SK-N-MC (cell line): ENCODE results near the gene SLC7A5.

ENCODE experiments used
- DNase-seq: peaks from one replicate; pipeline ENCODE4 v3.0.0-alpha.2; 2011; ENCODE audit warnings: low read depth, low spot score
- H3K27ac ChIP-seq: fragments of 200-600 bp; sonication (generic); 2 replicates; pipeline ENCODE4 v1.5.1; 2016; ENCODE audit warnings: mixed run types
- H3K36me3 ChIP-seq: fragments of 200-600 bp; sonication (generic); 2 replicates; pipeline ENCODE4 v1.6.1; 2017; ENCODE audit warnings: antibody characterized with exemption, low read length, mixed read lengths; ENCODE audit not compliant: insufficient read depth
- H3K4me3 ChIP-seq: fragments of 200-600 bp; sonication (generic); 2 replicates; pipeline ENCODE4 v1.5.1; 2016
- H3K9ac ChIP-seq: fragments of 200-600 bp; sonication (generic); 2 replicates; pipeline ENCODE4 v1.8.0; 2017; ENCODE audit warnings: mixed run types, mixed read lengths; ENCODE audit not compliant: insufficient read length
- H3K9me3 ChIP-seq: fragments of 200-600 bp; sonication (generic); 2 replicates; pipeline ENCODE4 v1.6.1; 2017; ENCODE audit warnings: low read depth, mild to moderate bottlenecking, antibody characterized with exemption, low read length, moderate library complexity, mixed read lengths
- EZH2 ChIP-seq: fragments of 200-600 bp; sonication (generic); IDR thresholded peaks from one replicate; pipeline ENCODE4 v1.6.1; 2017; ENCODE audit warnings: antibody characterized with exemption
- FOXP2 ChIP-seq: optimal IDR thresholded peaks from 2 replicates; pipeline ENCODE3; 2011; ENCODE audit warnings: mild to moderate bottlenecking, moderate library complexity; ENCODE audit not compliant: insufficient read depth; ENCODE audit errors: extremely low read length, control extremely low read depth
- POLR2AphosphoS5 ChIP-seq: IDR thresholded peaks from 2 replicates; pipeline ENCODE4 v1.6.1; 2012; ENCODE audit warnings: mild to moderate bottlenecking, low read depth, low read length, borderline replicate concordance

SLC7A5 gene

DNA sequence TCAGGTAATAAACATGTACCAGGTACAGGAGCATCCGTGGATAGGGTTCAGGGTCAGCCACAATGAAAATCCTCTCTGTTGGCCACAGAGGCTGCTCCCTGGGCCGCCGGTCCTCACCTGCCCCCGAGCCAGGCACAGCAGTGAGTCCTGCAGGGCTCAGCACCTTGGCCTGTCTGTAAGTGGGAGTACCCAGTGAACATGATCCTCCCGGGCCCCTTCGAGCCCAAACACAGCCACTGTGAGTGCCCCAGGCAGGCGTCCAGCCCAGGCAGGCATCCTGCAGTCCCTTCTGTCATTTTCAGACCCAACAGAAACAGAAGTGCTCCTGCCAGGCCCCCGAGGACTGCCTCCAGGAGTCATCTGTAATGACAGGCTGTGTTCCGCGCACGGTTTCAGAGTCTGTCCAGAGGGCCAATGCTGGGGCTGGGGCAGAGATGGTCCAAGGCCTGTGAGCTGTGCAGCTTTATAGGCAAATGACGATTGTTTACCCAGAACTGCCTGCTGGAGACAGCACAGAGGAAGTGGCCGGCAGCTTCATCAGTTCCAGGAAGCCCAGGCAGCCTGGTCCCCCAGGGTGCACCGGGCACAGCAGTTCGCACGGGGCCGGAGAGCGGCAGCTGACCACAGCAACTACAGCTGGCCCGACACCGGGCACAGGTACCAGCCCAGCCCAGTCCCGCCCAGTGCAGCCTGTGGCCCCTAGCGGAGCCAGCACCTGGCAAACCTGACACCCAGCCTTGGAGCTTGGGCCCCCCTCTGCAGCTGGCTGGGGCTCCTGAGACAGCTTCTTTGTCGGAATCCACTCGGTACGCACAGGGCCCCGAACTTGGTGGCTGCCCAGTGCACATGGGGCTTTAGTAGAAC lies 13.2 kb downstream of the SLC7A5 start:
- no peak for DNase-seq
- H3K9ac ChIP-seq: no peak overlapping the region
- H3K36me3 ChIP-seq: peaks cover 7% of the 10 kb centered on the region; the same call in 1 of the 2 replicates
- no peak for TF ChIP-seq EZH2
- no peak for TF ChIP-seq FOXP2
- TF ChIP-seq POLR2AphosphoS5: no peak
- no peak overlapping the region for H3K4me3 ChIP-seq
- H3K27ac ChIP-seq: no peak overlapping the region
- H3K9me3 ChIP-seq: no peaks in the 10 kb centered on the region

DNA sequence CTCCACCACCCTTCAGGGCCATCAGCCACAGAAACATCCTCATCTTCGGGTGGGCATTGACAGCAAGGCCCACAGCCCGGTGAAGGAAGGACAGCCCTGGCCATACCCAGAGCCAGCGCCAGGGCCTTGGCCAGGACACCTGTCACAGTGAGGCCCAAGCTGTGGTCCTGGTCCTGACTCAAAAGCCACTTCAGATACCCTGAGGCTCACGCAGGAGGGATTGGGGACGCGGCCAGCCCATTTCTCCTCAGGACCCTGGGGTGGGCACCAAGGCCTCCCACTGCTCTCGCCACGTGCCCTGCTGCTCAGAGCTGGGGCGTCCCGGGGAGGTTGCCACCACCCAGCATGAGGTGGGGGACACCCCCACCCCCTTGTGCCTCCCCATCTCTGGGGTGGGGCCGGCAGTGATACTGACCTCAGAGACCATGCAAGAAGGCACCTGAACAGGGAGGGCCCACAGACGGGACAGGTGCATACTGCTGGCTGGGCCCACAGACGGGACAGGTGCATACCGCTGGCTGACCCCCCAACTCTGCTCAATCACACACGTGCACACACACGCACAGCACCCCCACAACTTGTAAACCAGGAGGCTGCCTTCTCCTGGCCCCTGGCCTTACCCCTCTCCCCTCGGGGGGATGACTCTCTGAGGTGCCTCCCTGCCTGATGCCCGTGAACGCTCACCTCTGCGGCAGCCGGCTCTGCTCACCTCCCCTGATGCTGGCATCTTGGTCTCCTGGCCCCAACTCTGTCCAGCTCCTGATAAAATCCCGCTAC lies 14.2 kb downstream of the SLC7A5 start:
- H3K4me3 ChIP-seq: no peak overlapping the region

DNA sequence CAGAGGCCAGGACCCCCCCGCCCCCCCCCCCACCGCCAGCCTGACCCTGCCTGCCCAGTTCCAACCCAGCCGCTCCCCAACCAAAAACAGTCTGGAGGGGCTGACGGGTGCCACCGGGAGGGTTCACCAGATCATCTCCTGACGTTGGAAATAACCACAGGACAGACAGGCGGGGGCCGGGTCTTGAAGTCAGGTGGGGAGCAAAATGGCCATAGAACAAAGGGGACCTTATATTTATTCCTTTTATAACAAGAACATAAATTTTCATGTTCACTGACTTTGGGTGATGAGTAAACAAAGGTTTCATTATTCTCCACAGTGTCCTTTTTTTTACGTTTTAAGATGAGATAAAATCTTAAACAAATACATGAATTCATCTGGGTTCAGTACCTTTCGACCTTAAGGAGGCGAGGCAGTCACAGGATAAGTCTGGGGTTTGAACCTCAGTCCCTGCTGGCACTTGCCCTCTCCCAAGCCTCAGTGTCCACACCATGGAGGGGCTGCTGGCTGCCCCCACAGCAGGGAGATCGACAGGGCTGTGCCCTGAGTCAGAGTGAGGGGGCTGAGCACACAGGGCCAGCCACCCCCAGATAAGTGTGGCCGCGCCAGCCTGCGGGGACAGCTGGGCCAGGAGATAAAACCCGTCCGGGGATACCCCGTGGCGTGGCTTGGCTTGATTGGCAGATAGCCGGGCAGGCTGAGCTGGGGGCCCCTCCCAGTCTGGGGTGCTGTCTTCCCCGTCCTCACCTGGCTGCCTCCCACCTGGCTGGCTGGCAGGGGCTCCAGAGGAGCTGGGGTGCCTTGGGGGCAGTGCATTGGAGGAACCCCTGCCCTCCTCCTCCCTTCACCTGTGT lies 15.0 kb downstream of the SLC7A5 start:
- TF ChIP-seq POLR2AphosphoS5 (no peak), EZH2 (no peak), FOXP2 (no peak)
- H3K36me3 ChIP-seq: peaks cover 25% of the 10 kb centered on the region; the same call in 1 of the 2 replicates
- DNase-seq: no peak
- H3K9me3 ChIP-seq: no peaks in the 10 kb centered on the region
- H3K4me3 ChIP-seq: peak overlapping the region; percentile 18
- no peak overlapping the region for H3K9ac ChIP-seq
- peak overlapping the region; percentile 54; the same call in 1 of the 2 replicates for H3K27ac ChIP-seq

More for the DNA sequence above, 14.2 kb downstream of the SLC7A5 start:
- TF ChIP-seq FOXP2: no peak
- no peak for TF ChIP-seq POLR2AphosphoS5
- peaks cover 17% of the 10 kb centered on the region; the same call in 1 of the 2 replicates for H3K36me3 ChIP-seq
- H3K9me3 ChIP-seq: no peaks in the 10 kb centered on the region
- H3K9ac ChIP-seq: no peak overlapping the region
- DNase-seq: no peak
- H3K27ac ChIP-seq: no peak overlapping the region

DNA sequence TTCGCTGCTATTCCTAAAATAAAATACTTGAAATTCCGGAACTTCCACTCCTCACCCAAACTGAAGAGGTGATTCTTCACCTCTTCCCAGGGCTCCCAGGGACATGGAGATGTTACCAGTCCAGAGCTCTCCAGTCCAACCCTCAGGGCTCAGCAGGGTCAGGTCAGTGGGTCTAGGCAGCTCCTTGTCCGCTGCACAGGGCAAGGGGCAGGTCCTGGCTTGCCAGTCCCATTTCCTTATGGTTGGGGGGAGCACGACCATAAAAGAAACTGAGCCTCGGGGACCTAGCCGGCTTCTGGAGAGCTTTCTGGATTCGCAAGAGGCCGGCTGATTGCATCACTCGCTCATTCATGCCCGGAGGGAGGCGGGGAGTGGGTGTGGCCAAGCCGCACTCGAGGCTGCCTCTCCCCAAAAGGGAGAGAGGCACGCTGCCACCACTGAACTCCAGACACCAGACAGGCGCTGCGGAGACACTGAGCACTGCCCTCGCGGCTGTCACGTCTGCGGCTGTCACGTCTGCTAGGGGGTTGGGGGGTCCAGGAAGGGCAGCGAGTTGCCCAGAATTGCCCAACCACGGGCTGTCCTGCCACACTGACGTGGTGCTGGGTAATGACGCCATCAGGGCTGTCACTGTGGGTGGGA lies 15.8 kb downstream of the SLC7A5 start:
- no peaks in the 10 kb centered on the region for H3K9me3 ChIP-seq
- H3K27ac ChIP-seq: peak overlapping the region; percentile 99
- peak overlapping the region; percentile 74 for H3K4me3 ChIP-seq
- peak; percentile 35 for DNase-seq
- no peak for TF ChIP-seq FOXP2
- TF ChIP-seq POLR2AphosphoS5: peak; percentile 8; the same call in 1 of the 2 replicates
- TF ChIP-seq EZH2: no peak
- peaks cover 33% of the 10 kb centered on the region; the same call in 1 of the 2 replicates for H3K36me3 ChIP-seq
- H3K9ac ChIP-seq: peak overlapping the region; percentile 83

DNA sequence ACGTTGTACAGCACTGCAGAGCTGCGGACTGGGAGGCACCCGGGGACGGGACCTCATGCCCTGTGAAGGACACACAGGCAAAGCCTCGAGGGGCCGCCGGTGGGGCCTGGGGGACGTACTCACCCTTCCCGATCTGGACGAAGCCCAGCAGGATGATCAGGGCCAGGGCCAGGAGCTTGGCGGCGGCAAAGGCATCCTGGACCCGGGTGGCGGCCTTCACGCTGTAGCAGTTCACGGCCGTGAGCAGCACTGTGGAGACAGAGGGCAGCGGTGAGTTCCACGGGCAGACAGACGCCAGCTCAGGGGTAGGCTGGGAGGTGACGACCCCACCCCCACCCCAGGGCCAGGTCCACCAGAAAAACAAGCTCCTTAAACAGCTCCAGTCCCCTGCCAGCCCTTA lies 17.7 kb downstream of the SLC7A5 start:
- Histone ChIP-seq H3K27ac (no peak overlapping the region), H3K9me3 (no peaks in the 10 kb centered on the region), H3K4me3 (no peak overlapping the region), H3K9ac (no peak overlapping the region), H3K36me3 (peaks cover 46% of the 10 kb centered on the region; the same call in 1 of the 2 replicates)
- DNase-seq: no peak
- TF ChIP-seq FOXP2 (no peak), EZH2 (no peak), POLR2AphosphoS5 (no peak)

DNA sequence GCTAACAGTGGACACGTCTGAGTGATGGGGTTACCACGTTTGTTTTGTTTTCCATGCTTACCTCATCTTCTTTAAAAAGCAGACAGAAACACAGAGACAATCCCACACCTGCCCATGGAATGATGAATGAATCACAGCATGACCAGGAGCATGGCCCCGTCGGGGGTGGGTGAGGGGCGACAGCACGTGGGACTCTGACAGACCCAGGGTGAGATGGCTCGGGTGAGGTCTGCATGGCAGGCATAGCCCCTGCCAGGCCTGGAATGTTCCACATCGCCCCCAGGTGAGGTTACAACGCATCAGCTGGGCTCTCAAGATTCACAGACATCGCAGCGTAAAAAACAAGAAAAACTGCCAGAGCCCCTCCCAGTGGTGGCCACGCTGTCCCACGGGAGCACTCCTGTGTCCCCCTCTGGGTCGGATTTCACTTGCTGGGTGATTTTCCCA lies 18.1 kb downstream of the SLC7A5 start:
- no peak overlapping the region for H3K4me3 ChIP-seq
- H3K27ac ChIP-seq: no peak overlapping the region
- no peak for DNase-seq
- no peaks in the 10 kb centered on the region for H3K9me3 ChIP-seq
- H3K9ac ChIP-seq: no peak overlapping the region
- H3K36me3 ChIP-seq: peaks cover 46% of the 10 kb centered on the region; the same call in 1 of the 2 replicates
- TF ChIP-seq EZH2: no peak
- TF ChIP-seq FOXP2: no peak
- TF ChIP-seq POLR2AphosphoS5: no peak

DNA sequence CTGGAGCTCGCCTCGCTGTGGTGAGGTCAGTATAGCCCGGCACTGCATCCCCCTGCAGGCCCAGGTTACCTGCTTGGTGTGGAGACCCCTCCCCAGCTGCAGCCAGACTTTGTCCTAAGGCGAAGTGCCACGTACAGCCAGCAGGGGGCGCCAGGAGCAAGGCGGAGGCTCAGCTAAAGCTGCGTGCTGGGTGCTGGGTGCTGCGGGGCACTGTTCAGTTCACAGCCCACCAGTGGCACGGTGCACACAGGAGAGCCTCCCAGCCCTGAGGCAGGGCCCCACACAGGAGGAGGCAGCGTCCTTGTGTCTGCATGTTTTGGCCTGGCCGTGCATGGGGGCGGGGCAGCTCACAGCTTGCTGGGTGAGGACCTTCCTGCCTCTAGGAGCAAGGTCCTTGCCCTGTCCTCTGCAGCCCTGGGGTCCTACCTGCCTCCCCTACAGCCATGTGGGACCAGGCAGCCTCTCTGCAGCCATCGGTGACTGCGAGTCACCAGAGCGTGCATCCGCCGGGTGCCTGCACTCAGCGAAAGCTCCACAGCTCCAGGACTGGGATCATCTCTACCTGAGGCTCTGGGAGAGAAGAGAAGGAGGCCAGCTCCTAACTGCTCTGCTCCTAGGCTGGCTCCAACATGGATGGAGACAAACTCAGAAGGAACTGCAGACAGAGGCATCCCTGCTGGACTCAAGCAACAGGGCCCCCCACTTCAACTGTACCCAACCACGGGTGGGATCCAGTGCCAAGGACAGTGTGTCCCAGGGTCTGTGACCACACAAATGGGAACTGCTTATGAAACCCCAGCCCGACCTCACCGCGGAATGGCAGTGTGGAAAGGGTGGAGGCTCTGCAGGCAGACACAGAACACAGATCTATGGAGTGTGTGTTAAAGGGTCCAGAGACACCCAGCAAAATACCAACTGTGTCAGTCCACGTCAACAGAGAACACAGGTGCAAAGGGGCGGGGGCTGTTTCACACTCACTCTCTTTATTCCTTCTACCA lies 19.0 kb downstream of the SLC7A5 start:
- TF ChIP-seq POLR2AphosphoS5 (no peak), FOXP2 (no peak), EZH2 (no peak)
- DNase-seq: no peak
- no peak overlapping the region for H3K9ac ChIP-seq
- no peak overlapping the region for H3K4me3 ChIP-seq
- peaks cover 46% of the 10 kb centered on the region; the same call in 1 of the 2 replicates for H3K36me3 ChIP-seq
- H3K9me3 ChIP-seq: no peaks in the 10 kb centered on the region
- no peak overlapping the region for H3K27ac ChIP-seq
